Mucosa of descending colon (tissue), 3 donors: ENCODE measurements around the gene CDHR3. TPM values are rescaled to one million over a fixed set of nuclear protein-coding genes. Genes with fewer than 3 reads are reported as not detected.

Experiments used
- ATAC-seq: fragments of 200-7000 bp; cut with Tn5 transposase; one replicate; pipeline ENCODE4 v1.9.1; 2020; ENCODE audit warnings: mild to moderate bottlenecking, moderate library complexity
- DNase-seq, 3 donors: peaks; one replicate each; pipeline ENCODE4 v3.0.0-alpha.2; 2020
- H3K36me3 ChIP-seq: fragments of 200-600 bp; one replicate; pipeline ENCODE4 v1.8.0; 2021; ENCODE audit warnings: low read depth, mild to moderate bottlenecking
- H3K4me1 ChIP-seq: fragments of 200-600 bp; one replicate; pipeline ENCODE4 v1.8.0; 2021; ENCODE audit warnings: low read depth, mild to moderate bottlenecking
- H3K4me3 ChIP-seq: fragments of 200-600 bp; one replicate; pipeline ENCODE4 v1.8.0; 2021; ENCODE audit warnings: mild to moderate bottlenecking
- H3K9me3 ChIP-seq: fragments of 200-600 bp; one replicate; pipeline ENCODE4 v1.8.0; 2021; ENCODE audit warnings: mild to moderate bottlenecking
- intact Hi-C, 2 donors: fragments of 100-400 bp; cut with DNase I in 1 of 2; cut with micrococcal nuclease in 1 of 2; formaldehyde crosslinking; loops; one replicate each; pipeline versions ENCODE4 v1.11.0 to v1.11.1; 2022; cut with DNase I, micrococcal nuclease
- total RNA-seq, 3 donors: library from RNA; stranded (reverse); fragmentation: NEBNext Ultra II Directional in 2 of 3; extraction: Animal tissue kit (Norgen Biotek cat#: 25700) in 2 of 3; gene quantifications; one replicate each; pipeline versions ENCODE4 v1.2.1 to v1.2.4, GENCODE V29; 2021 to 2023
- TF ChIP-seq, protein P1 (sequence below): fragments of 200-600 bp; IDR thresholded peaks from one replicate; pipeline ENCODE4 v1.8.0; 2022; ENCODE audit warnings: antibody characterized with exemption, mild to moderate bottlenecking
- donor health status: DM: no; HTN: no; CAD: no; lungs with moderate emphysema.
- donor health status: DM: no; HTN: no; CAD: no.
- donor health status: DM: no; HTN: yes; CAD: no.

CDHR3 gene
- total RNA-seq, 3 donors from 2014 or later = 12.1 to 19.7 (median 18.4) TPM

DNA sequence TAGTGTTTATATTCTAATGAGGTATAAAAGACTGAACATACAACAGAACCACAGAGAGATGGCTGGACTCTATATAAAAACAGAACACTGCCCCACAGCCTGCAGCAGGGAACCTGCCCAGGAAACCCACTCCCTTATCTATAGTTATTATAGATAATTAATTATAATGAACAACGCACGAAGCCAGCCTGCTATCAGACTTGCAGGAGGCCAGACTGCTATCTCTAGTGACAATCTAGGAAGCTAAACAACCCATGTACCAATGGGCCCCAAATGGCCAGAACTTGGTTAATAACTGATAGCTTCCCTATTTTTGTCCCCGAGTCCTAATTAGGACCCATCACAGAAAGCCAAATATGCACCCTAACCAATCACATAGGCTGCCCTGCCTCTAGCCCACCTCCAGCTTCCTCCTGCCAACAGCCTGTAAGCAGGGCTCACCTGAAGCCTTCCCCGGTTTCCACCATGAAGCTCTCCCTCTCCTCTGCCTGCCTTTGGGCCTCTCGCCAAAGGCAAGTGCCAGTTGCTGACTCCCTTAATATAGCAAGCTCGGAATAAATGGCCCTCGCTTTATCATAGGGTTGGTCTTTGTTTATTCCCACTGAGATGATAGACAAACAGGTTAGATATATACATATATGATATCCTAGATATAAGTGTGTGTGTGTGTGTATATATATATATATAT, 74.6 kb downstream of the CDHR3 start:
- peaks cover 2% of the 10 kb centered on the region for H3K4me1 ChIP-seq
- DNase-seq (no peak), ATAC-seq (no peak)
- H3K9me3 ChIP-seq = no peaks in the 10 kb centered on the region
- no peaks in the 10 kb centered on the region for H3K36me3 ChIP-seq
- H3K4me3 ChIP-seq = no peak overlapping the region
- TF ChIP-seq, protein P1, sequence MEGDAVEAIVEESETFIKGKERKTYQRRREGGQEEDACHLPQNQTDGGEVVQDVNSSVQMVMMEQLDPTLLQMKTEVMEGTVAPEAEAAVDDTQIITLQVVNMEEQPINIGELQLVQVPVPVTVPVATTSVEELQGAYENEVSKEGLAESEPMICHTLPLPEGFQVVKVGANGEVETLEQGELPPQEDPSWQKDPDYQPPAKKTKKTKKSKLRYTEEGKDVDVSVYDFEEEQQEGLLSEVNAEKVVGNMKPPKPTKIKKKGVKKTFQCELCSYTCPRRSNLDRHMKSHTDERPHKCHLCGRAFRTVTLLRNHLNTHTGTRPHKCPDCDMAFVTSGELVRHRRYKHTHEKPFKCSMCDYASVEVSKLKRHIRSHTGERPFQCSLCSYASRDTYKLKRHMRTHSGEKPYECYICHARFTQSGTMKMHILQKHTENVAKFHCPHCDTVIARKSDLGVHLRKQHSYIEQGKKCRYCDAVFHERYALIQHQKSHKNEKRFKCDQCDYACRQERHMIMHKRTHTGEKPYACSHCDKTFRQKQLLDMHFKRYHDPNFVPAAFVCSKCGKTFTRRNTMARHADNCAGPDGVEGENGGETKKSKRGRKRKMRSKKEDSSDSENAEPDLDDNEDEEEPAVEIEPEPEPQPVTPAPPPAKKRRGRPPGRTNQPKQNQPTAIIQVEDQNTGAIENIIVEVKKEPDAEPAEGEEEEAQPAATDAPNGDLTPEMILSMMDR = no peak
- intact Hi-C loops = no loop called here

DNA sequence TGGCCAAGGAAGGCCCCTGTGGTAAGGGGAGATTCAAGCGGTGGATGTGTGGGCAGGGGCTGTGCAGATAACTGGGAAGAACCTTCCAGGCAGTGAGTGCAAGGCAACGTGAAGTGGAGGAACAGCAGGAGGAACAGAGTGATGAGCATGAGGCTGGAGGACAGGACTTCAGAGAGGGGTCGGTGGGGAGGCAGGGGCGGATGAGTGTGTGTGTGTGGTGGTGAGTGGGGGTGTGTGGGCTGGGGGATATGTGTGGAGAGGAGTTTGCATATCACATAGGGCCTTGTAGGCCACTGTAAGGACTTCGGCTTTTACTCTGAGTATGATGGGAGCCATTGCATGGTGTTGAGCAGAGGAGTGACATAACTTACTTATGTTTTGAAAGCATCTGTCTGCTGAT, 75.2 kb downstream of the CDHR3 start:
- no peak for DNase-seq
- H3K36me3 ChIP-seq = no peaks in the 10 kb centered on the region
- intact Hi-C loops = no loop called here
- TF ChIP-seq, protein P1 = no peak
- ATAC-seq = no peak
- H3K4me3 ChIP-seq = no peak overlapping the region
- no peaks in the 10 kb centered on the region for H3K9me3 ChIP-seq
- H3K4me1 ChIP-seq = peaks cover 6% of the 10 kb centered on the region

- DNase-seq = no peak
- Histone ChIP-seq H3K4me1 (peaks cover 6% of the 10 kb centered on the region), H3K9me3 (no peaks in the 10 kb centered on the region), H3K36me3 (no peaks in the 10 kb centered on the region), H3K4me3 (no peak overlapping the region)
- TF ChIP-seq, protein P1 = no peak
- intact Hi-C loops = no loop called here
- no peak for ATAC-seq
Observed at GRCh38 chr7:106038916-106039315, 75.9 kb downstream of the CDHR3 start.

GRCh38 chr7:106039486-106040060, 76.5 kb downstream of the CDHR3 start:
- intact Hi-C loops = loop anchor here (5.0 to 10.0 kb wide), 5 partner anchors 102 to 387 kb away; no protein-coding TSS in a partner anchor
- H3K36me3 ChIP-seq = no peaks in the 10 kb centered on the region
- TF ChIP-seq, protein P1 = no peak
- H3K4me3 ChIP-seq = no peak overlapping the region
- ATAC-seq (peak; percentile 23), DNase-seq (peak in 1 of 3 donors; percentile 30)
- H3K9me3 ChIP-seq = no peaks in the 10 kb centered on the region
- H3K4me1 ChIP-seq = peaks cover 6% of the 10 kb centered on the region

DNA sequence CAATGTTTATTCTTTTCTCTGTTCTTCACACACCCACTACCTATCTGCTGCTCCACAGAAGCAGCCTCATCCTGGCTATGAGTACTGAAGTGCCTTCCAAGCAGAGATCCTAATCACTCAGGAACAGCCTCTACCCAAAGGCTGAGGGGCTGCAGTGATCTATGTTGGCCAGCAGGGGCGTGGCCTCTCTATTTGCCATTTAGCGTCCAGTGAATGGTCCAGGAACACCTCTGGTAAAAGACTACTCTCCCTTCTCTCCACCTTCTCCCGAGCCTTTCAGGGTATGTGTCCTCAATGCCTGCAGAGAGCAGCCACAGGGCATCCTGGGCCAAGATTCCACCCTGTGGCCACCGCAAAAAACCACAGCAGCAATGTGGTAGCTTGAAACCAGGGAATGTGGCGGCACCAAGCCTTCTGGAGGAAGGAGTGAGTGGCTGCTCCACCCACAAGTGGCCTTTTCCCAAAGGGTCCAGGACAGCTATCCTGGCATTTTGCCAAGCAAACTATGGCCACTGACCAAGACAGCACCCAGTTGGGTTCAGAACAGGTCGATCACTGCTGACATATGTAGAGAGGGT, 78.2 kb downstream of the CDHR3 start:
- peak; percentile 64 for ATAC-seq
- TF ChIP-seq, protein P1 = peak; percentile 54
- Histone ChIP-seq H3K36me3 (no peaks in the 10 kb centered on the region), H3K4me3 (no peak overlapping the region), H3K9me3 (no peaks in the 10 kb centered on the region), H3K4me1 (peaks cover 6% of the 10 kb centered on the region)
- peak in 1 of 3 donors; percentile 46 for DNase-seq
- intact Hi-C loops = loop anchor here (5.0 to 10.0 kb wide), 5 partner anchors 104 to 389 kb away; no protein-coding TSS in a partner anchor
